Liver (tissue), 3 donors: ENCODE measurements around the gene DDX1.

Source experiments
- EGR1 ChIP-seq, 2 donors: IDR thresholded peaks; 2 replicates each; pipeline ENCODE4 v1.6.1; 2016 to 2018; ENCODE audit warnings: antibody characterized with exemption in 2 of 2, low read depth in 2 of 2
- FOXA1 ChIP-seq: IDR thresholded peaks from 2 replicates; pipeline ENCODE4 v1.6.1; 2016; ENCODE audit warnings: antibody characterized with exemption
- GABPA ChIP-seq, 2 donors: IDR thresholded peaks in 1 of 2; conservative IDR thresholded peaks in 1 of 2; 2 replicates each; pipeline ENCODE4 v1.6.1; 2016; ENCODE audit warnings: antibody characterized with exemption in 2 of 2, mild to moderate bottlenecking in 1 of 2, moderate library complexity in 1 of 2
- HNF4G ChIP-seq: IDR thresholded peaks from 2 replicates; pipeline ENCODE4 v1.6.1; 2016; ENCODE audit warnings: antibody characterized with exemption
- RAD21 ChIP-seq, 2 donors: IDR thresholded peaks; 2 replicates each; pipeline ENCODE4 v1.6.1; 2016; ENCODE audit warnings: antibody characterized with exemption in 2 of 2, mild to moderate bottlenecking in 2 of 2
- SP1 ChIP-seq: IDR thresholded peaks from 2 replicates; pipeline ENCODE4 v1.6.1; 2018; ENCODE audit warnings: antibody characterized with exemption, mild to moderate bottlenecking
- TAF1 ChIP-seq: conservative IDR thresholded peaks from 2 replicates; pipeline ENCODE4 v1.6.1; 2016; ENCODE audit warnings: antibody characterized with exemption, mild to moderate bottlenecking
- TF ChIP-seq, protein P1 (sequence below): fragments of 150-350 bp; IDR thresholded peaks from 2 replicates; pipeline ENCODE4 v1.5.1; 2017; ENCODE audit warnings: improper control_type of control experiment, low read depth, low read length; ENCODE audit not compliant: missing input control
- TF ChIP-seq, protein P2 (sequence below): IDR thresholded peaks from 2 replicates; pipeline ENCODE4 v1.6.1; 2016; ENCODE audit warnings: antibody characterized with exemption, mild to moderate bottlenecking
- TF ChIP-seq, protein P3 (sequence below): IDR thresholded peaks from 2 replicates; pipeline ENCODE4 v1.6.1; 2016; ENCODE audit warnings: antibody characterized with exemption
- TF ChIP-seq, protein P4 (sequence below): IDR thresholded peaks from 2 replicates; pipeline ENCODE4 v1.6.1; 2016; ENCODE audit warnings: antibody characterized with exemption
- donor health status: healthy.
- donor health status: healthy.

DNA sequence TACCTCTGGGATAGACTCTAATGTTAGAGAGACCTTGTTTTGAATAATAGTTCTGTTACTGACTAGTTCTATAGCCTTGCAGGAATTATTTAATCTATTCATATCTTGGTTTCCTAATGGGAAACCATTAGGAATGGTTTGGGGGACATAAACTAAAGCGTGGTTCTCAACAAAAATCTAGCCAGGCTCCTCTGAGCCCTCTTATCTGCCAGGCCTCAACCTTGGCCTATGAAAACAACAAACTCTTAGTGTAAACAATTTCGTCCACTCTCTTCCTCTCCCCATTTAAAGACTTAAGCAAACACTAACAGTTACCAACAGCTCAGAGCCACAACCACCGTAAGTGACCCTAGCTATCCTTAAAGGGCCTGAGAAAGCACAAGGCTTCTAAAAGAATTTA lies 19.9 kb upstream of the DDX1 start:
- TF ChIP-seq SP1 (no peak), RAD21 (IDR thresholded peaks at IDR 0.05) (no peak), TAF1 (no peak), FOXA1 (no peak), HNF4G (no peak), EGR1 (IDR thresholded peaks at IDR 0.05; ENCODE audit: low read depth in 2 of 2) (no peak), GABPA (IDR thresholded peaks at IDR 0.05 in 1 of 2, conservative IDR thresholded peaks at IDR 0.05 in 1 of 2) (no peak)
- TF ChIP-seq, protein P1, sequence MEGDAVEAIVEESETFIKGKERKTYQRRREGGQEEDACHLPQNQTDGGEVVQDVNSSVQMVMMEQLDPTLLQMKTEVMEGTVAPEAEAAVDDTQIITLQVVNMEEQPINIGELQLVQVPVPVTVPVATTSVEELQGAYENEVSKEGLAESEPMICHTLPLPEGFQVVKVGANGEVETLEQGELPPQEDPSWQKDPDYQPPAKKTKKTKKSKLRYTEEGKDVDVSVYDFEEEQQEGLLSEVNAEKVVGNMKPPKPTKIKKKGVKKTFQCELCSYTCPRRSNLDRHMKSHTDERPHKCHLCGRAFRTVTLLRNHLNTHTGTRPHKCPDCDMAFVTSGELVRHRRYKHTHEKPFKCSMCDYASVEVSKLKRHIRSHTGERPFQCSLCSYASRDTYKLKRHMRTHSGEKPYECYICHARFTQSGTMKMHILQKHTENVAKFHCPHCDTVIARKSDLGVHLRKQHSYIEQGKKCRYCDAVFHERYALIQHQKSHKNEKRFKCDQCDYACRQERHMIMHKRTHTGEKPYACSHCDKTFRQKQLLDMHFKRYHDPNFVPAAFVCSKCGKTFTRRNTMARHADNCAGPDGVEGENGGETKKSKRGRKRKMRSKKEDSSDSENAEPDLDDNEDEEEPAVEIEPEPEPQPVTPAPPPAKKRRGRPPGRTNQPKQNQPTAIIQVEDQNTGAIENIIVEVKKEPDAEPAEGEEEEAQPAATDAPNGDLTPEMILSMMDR = no peak
- TF ChIP-seq, protein P2, sequence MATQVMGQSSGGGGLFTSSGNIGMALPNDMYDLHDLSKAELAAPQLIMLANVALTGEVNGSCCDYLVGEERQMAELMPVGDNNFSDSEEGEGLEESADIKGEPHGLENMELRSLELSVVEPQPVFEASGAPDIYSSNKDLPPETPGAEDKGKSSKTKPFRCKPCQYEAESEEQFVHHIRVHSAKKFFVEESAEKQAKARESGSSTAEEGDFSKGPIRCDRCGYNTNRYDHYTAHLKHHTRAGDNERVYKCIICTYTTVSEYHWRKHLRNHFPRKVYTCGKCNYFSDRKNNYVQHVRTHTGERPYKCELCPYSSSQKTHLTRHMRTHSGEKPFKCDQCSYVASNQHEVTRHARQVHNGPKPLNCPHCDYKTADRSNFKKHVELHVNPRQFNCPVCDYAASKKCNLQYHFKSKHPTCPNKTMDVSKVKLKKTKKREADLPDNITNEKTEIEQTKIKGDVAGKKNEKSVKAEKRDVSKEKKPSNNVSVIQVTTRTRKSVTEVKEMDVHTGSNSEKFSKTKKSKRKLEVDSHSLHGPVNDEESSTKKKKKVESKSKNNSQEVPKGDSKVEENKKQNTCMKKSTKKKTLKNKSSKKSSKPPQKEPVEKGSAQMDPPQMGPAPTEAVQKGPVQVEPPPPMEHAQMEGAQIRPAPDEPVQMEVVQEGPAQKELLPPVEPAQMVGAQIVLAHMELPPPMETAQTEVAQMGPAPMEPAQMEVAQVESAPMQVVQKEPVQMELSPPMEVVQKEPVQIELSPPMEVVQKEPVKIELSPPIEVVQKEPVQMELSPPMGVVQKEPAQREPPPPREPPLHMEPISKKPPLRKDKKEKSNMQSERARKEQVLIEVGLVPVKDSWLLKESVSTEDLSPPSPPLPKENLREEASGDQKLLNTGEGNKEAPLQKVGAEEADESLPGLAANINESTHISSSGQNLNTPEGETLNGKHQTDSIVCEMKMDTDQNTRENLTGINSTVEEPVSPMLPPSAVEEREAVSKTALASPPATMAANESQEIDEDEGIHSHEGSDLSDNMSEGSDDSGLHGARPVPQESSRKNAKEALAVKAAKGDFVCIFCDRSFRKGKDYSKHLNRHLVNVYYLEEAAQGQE = no peak
- TF ChIP-seq, protein P3, sequence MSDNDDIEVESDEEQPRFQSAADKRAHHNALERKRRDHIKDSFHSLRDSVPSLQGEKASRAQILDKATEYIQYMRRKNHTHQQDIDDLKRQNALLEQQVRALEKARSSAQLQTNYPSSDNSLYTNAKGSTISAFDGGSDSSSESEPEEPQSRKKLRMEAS = no peak
- TF ChIP-seq, protein P4, sequence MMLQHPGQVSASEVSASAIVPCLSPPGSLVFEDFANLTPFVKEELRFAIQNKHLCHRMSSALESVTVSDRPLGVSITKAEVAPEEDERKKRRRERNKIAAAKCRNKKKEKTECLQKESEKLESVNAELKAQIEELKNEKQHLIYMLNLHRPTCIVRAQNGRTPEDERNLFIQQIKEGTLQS = no peak
